ELF-1 (cell line): ENCODE measurements around the gene UNC13D.
"Not testable (repeated sequence)": the region's sequence is repeated elsewhere in the genome, so short reads cannot be mapped to it uniquely, and the experiment has no call there.

Experiments
- DNase-seq: peaks from one replicate; pipeline ENCODE4 v3.0.0-alpha.2; 2016; ENCODE audit warnings: low read depth, low spot score

Gene UNC13D

DNA sequence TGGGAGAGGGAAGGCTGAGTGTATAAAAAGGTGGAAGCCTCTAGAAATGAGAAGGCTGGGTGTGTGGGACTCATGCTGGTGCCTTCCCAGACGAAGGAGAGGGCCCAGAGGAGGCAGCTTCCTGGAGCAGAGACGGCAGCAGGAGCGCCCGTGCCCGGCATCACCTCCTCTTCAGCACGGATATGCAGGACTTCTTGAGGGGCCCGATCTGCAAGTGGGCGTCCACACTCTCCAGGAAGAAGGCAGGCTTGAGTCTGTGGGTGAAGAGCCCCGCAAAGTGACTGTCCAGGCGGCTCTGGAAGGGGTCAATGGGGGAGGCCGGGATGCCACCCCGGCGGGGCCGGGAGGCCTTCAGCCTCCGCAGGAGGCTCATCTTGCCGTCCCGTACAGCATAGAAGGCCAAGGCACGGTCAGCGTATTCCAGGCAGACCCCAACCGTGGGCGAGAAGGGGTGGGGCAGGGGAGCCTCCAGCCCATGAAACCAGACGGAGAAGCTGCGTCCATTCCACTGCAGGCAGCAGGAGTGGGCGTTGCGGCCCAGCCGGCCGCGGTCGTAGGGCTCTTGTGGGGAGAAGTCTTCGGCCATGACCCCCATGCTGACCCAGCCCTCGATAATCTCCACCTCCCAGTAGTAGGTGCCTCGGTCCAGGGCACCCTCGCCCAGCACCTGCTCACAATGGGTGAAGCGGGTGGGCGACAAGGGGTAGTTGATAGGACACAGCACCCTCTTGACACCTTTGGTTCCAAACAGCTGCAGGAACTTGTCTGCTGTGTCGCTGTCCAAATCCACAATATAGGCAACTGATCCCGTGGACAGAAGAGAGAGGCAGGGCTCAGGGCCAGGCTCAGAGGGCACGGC lies 30.3 kb upstream of the UNC13D start:
- DNase-seq = no peak

DNA sequence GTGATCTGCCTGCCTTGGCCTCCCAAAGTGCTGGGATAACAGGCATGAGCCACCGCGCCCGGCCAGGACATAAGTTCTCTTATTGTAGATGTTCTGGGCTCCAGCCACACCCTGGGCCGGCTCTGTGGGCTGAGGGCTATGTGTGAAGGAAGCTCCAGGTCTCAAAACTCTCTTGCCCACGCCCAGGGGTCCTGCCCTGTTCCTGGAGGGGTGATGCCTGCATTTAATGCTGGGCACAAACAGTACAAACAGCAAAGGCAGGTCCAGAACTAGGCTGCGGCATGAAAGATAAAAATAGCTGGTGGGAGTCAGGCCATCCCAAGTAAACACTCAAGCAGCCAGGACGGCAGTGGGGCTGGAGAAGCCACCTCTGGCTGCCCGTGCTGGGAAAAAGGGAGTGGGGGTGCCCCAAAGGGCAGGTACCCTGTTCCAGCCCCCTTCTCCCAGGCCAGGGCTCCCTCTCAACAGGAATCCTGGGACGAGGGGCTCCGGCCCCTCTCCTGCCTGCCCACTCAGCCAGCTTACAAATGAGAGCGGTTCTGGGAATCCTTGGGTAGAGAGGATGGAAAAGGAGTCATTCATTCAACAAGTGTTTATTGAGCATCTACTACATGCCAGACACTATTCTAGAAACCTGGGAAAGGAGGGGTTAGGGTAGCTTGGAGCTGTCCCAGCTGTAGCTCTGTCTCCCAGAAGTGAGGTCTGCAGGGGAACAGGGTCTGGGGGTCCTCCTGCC lies 29.6 kb upstream of the UNC13D start:
- DNase-seq = no peak

DNA sequence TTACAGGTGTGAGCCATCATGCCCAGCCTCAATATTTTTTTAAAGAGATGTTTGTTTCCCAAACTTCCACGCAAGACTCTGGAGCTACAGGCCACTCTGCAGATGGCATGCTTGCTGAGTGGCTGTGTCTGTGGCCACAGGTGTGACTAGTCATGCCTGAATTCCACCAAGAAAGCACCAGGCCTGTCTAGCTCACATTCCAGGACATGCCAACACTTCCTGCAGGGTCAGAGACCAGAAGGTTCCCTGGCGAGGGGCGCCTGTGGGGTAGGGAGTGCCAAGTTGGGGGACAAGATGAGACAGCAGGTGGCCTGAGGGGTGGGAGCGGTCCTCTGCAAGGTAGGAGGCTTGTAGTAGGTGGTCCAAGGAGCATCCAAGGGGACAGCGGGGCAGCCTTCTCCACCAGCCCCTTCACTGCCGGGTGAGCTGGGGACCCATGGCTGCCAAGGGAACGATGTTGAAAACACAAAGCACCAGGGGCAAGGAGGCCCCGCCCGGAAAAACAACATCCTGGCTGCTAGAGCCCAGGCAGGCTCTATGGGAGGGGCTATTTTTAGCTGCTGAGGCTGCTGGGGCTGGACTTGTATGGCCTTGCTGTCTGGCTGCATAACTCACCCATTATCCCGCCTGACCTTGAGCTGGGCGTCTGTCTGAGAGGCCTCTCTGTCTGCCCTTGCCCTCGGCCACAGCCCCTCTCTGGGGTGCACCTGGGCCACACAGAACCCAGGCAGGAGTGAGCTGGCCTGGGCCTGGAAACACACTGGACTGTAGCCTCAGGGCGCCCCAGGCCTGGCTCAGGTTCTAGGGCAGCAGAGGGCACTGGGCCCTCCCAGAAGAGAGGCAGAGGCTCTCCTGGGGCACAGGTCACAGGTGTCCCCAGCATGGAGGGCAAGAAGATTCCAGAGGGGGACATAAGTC lies 28.5 kb upstream of the UNC13D start:
- peak; percentile 60 for DNase-seq

DNA sequence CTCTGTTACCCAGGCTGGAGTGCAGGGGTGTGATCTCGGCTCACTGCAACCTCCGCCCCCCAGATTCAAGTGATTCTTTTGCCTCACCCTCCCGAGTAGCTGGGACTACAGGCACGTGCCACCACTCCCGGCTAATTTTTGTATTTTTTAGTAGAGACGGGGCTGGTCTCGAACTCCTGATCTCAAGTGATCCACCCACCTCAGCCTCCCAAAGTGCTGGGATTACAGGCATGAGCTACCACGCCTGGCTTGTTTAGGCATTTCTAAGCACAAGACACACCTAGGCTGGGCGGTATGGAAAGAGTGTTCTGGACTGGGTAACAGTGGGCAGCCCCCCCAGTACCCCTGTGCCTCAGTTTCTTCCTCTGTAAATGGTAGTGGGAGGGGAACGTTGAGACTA lies 26.0 kb upstream of the UNC13D start:
- not testable (repeated sequence) for DNase-seq

DNA sequence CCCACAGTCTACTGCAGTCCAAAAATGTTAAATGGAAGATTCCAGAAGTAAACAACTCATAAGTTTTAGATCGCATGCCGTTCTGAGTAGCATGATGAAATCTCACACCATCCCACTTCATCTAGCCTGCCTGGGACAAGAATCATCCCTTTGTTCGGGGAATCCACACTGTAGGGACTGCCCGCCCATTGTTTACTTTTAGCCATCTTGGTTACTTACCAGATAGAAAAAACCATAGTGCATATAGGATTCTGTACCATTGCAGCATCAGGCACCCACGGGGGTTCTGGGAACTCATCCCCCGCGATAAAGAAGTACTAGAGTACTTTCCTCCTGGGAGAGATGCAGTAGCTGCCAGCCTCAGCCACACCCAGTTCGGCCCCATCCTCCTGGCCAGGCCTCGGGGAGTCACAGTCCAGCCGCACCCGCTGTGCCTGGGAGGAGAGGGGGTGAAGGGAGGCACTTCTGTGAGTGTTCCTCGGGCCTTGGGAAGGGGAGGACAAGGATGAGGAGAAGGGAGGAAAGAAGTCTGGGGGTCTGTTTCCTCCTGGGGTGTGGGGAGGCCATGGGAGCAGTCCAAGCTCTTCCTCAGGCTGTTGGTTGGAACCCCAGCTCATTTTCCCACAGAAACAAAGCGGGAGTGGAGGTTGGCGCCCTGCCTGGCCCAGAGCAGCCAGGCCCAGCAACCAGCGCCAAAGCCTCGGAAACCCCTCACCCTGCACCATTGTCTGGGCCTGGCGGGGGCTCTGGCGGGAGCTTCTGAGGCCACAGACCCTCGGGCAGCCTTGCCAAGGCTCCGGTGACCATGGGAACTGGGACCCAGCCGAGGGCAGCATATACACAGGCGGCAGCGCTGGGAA lies 25.3 kb upstream of the UNC13D start:
- DNase-seq = peak; percentile 46

DNA sequence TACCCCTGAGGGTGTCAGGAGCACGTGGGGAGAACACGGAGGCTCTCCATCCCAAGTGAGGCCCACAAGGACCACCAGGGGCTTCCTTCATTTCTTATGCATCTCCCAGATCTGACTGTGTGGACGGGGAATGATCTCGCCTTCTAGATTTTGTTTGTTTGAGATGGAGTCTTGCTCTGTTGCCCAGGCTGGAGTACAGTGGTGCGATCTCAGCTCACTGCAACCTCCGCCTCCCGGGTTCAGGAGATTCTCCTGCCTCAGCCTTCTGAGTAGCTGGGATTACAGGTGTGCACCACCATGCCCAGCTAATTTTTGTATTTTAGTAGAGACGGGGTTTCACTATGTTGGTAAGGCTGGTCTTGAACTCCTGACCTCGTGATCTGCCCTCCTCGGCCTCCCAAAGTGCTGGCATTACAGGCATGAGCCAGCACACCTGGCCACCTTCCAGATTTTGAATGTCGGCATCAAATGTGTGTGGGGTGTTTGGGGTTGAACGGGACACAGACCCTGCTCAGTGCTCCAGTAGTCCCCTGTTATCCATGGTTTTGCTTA lies 24.6 kb upstream of the UNC13D start:
- DNase-seq = not testable (repeated sequence)

DNA sequence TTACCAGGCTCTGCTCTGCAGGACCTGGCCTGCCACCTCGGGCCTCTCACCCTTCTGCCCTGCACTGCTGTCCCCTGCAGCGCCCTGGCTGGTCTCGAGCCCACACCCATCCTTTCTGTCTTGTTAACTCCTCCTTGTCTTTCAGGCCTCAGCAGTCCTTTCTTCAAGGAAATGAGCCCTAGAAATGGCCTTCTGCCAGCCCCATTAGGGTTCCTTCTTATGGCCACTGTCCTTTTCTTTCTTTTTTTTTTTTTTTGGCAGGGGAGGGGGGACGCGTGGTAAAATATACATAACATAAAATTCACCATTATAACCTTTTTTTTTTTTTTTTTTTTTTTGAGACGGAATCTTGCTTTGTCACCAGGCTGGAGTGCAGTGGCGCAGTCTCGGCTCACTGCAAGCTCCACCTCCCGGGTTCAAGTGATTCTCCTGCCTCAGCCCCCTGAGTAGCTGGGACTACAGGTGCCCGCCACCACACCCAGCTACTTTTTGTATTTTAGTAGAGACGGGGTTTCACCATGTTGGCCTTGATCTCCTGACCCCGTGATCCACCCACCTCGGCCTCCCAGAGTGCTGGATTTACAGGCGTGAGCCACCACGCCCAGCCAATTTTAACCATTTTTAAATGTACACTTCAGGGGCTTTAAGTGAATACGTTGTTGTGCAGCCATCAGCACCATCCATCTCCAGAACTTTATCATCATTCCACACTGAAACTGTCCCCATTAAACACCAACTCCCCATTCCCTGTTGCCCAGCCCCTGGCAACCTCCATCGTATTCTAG lies 21.4 kb upstream of the UNC13D start:
- not testable (repeated sequence) for DNase-seq

DNA sequence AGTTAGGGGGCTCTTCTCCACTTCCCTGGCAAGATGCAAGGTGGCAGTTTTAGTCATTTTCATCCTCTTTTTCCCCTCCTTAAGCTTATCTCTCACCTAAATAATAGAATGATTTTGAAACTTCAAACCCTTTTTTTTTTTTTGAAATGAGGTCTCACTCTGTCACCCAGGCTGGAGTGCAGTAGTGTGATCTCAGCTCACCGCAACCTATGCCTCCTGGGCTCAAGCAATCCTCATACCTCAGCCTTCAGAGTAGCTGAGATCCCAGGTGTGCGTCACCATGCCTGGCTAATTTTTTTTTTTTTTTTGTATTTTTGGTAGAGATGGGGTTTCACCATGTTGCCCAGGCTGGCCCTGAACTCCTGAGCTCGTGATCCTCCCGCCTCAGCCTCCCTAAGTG lies 20.7 kb upstream of the UNC13D start:
- not testable (repeated sequence) for DNase-seq

DNA sequence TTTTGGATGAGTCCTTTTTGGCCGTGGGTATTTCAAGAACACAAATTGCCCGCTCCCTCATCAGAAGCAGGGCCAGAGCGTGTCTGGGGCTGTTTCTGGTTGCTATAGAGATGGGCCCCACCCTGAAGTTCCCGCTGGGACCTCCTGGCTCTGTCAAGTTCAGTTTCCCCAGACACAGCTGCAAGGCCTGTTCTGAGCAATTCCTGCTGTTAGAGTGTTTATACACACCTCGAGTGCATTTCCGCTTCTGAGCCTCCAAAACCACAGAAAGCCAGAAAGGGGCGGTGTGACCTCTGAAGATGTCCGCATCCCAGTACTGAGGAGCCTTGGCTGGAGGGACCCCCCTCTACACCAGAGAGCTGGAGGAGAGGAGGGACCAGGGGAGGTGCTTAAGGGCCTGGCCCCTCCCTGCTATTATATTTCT lies 20.3 kb upstream of the UNC13D start:
- DNase-seq = no peak

DNA sequence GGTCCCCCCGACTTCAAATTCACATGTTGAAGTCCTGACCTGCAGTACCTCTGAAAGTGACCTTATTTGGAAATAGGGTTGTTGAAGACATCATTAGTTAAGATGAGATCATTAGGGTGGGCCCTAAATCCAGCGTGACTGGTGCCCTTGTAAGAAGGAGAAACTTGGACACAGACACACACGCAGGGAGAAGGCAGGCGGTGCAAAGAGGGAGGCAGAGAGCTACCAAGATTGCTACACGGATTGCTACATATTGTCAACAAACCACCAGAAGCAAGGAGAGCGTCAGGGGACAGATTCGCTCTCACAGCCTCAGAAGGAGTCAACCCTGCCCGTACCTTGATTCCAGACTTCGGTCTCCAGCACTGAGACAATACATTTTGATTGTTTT lies 17.7 kb upstream of the UNC13D start:
- DNase-seq = no peak

DNA sequence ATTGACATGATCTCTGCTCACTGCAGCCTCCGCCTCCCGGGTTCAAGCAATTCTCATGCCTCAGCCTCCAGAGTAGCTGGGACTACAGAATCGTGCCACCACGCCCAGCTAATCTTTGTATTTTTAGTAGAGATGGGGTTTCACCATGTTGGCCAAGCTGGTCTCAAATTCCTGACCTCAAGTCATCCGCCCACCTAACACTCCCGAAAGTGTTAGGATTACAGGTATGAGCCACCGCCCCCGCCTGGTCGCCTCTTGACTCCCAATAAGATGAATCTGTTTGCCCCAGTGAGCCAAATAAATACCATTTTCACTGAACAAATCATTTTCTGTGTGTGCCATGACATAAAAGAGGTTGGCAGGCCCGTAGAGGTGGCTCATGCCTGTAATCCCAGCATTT lies 15.2 kb upstream of the UNC13D start:
- DNase-seq = not testable (repeated sequence)

DNA sequence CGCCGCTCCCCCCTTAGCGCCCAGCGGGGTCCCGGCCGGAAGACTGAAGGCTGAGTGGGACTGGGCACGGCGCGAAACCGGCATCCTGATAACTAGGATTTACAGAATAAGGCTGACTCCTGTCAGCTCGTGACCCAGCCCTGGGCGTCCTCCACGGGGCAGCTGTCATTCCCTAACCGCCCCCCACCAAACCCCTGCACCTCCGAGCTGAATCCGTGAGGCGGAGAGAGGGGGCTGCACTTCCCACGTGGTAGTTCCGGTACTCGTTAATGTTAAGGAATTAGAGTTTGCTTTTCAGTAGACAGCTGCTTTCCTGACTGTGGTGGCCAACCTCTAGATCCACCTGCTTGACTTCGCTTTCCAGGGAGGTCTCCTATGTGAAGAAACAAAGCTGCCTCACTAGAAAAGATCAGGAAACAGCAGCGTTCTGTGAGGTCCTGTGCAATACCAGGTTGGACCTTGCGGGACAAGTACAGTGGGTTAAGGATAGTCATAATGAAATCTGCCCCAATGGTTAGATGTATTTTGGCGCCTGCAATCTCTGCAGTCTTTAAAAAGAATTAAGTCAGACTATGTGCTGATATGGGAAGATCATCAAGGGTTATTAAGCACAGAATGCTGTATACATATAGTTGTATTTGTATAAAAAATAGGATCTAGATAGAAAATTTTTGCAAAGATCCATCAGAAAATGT lies 12.0 kb upstream of the UNC13D start:
- DNase-seq = no peak

DNA sequence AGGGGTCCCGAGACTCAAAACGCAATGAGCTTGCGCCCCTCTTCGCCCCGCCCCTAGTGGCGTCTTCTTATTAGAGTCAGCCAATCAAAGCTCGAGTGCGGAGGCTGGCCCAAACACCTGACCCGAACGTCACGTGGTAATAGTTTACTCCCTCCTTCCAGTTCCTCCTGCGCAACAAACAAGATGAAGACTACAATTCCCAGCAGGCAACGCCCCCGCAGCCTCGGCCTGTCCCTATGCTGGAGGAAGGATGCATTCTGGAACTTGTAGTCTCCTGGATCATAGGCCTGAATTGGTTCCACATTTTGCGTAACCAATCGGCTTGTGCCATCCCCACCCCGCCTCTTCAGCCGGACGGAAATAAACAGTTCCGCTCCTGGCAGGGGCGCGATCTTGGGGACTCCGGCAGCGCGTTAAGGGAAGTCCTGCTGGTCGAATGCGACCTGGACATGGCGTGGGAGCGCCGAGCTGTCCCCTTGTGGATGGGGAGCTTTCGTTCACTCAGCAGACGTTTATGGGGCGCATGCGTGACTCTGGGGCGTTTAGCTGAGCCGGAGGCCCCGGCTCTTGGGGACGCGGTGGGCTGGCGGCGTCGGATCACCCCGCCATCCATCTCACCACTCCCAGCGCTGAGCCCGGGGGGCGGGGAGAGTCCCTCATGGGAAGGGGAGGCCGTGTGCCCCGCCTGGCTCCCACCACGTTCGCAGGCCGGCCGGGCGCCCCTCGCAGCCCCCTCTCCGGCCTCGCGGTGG lies 11.3 kb upstream of the UNC13D start, which contains the start of gene WBP2:
TSS of gene WBP2 (minus strand) at position 26 of the 752 bp plus-strand sequence. CDS start 38 bp downstream, outside the sequence.
- DNase-seq = peak; percentile 100

DNA sequence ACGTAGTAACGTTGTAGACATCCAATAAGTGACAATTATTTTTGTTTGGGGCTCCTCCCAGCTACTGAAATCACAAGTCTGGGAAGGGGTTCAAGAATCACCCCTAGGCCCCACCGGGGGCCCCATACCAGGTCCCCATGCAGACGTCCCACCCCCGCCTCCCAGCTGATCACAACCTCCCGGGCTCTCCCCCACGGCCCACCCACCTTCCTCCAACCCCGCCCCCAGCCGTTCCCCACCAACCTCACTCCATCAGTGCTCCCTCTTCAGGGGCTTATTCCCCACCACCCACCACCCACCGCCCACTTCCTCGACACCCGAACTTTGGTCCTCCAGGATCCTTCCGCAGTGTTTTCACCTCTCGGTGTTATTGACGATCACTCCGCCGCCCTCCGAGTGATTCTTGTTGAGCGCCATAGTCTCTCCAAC lies 10.7 kb upstream of the UNC13D start:
- DNase-seq = no peak

DNA sequence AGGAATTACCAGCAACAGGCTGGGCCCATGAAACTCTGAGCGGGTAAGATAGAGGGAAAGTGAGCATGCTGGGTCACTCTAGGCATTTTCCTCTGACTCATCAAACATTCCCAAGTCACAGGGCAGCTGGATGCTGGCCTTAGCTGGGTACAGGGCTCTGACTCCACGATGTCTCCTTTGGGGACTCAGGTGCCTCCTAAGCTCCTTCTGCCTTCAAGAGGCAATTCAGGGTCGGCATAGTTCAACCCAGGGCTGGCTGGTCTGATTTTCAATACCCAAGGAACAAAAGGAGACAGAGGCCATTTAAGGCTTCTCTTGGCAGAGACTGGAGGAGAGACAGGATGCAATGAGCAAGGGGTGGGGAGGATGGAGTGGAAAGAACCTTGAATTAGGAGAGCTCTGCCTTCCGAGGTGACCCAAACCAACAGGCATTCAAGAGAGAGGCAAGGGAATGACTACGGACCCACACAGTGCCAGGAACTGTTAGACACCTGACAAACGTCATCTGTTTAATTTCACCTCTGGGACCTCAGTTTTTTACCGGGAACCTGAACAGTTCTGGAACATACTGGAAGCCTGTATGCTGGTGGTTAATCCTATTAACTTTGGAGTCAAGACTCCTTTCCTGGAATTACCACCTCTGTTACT lies 10.0 kb upstream of the UNC13D start:
- DNase-seq = peak; percentile 47

DNA sequence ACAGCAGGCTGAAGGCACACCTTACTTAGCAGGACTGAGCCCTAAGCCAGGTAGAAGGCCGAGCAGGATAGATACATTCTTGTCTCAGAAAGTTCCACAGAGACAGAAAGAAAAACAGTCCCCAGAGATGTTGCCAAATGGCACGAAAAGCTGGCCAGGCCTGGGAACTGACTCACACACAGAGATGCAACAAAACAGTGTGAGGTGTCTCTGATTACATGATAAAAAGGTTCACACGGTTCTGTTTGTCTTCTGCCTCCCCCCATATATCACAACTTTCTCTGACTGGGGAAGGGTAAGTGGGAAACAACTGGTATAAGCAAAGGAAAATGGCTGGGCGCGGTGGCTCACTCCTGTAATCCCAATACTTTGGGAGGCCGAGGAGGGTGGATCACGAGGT lies 9.2 kb upstream of the UNC13D start:
- DNase-seq = no peak

DNA sequence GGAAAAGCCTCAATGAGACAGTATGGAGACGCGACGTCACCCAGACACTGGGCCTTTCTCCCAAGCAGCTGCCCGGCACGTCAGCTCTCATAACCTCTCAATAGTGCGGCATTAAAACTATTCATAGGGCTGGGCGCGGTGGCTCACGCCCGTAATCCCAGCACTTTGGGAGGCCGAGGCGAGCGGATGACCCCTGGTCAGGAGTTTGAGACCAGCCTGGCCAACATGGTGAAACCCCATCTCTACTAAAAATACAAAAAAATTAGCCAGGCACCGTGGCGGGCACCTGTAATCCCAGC lies 7.4 kb upstream of the UNC13D start:
- not testable (repeated sequence) for DNase-seq
